Stimulated activated effector memory CD8-positive, alpha-beta T cell treated with anti-CD3 and anti-CD28 coated beads, Interleukin-12 subunit alpha, Interleukin-12 subunit beta, amount 100 ng/mL, for 72 hours (primary cell): ENCODE measurements around the gene RERGL.
"Not testable (repeated sequence)": the region's sequence is repeated elsewhere in the genome, so short reads cannot be mapped to it uniquely, and the experiment has no call there.

Source experiments
- ATAC-seq: fragments of 150-1000 bp; cut with Tn5 transposase; 2 replicates; pipeline ENCODE4 v1.10.0; 2021
- DNase-seq, 2 donors: peaks; one replicate each; pipeline ENCODE4 v3.0.0; 2021 to 2022; ENCODE audit warnings: low spot score in 2 of 2
- H3K27ac Mint-ChIP-seq: one replicate; pipeline ENCODE4 v1.8.0; 2022; ENCODE audit warnings: mild to moderate bottlenecking, mixed read lengths
- H3K36me3 Mint-ChIP-seq: one replicate; pipeline ENCODE4 v1.8.0; 2022; ENCODE audit warnings: mild to moderate bottlenecking, mixed read lengths
- H3K4me1 Mint-ChIP-seq: one replicate; pipeline ENCODE4 v1.8.0; 2022; ENCODE audit warnings: mixed read lengths
- H3K4me3 Mint-ChIP-seq: one replicate; pipeline ENCODE4 v1.8.0; 2022; ENCODE audit warnings: mild to moderate bottlenecking, mixed read lengths
- H3K9me3 Mint-ChIP-seq: one replicate; pipeline ENCODE4 v1.8.0; 2022; ENCODE audit warnings: mixed read lengths

Gene RERGL

DNA sequence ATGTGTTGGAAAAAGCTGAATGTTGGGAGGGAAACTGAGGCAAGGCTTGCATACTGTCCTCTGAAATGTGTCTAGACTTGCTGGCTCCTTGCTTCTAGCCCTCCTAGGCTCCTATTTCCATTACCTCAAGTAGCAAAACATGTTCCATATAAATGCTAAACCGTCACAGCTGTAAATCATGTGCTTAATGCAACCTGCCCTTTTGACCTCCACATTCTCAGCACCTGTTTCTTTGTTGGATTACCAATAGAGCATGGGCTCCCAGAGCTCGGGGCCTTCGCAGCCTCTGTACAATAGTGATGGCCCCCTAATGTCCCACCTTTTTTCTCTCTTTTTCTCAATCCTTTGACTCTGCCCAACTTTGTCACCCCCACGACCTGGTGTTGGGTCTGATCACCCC lies 23.3 kb downstream of the RERGL start:
- ATAC-seq (no peak), DNase-seq (no peak)
- Mint-ChIP-seq H3K27ac (no peak overlapping the region), H3K9me3 (peaks cover 12% of the 10 kb centered on the region), H3K4me1 (no peaks in the 10 kb centered on the region), H3K4me3 (no peak overlapping the region), H3K36me3 (no peaks in the 10 kb centered on the region)

DNA sequence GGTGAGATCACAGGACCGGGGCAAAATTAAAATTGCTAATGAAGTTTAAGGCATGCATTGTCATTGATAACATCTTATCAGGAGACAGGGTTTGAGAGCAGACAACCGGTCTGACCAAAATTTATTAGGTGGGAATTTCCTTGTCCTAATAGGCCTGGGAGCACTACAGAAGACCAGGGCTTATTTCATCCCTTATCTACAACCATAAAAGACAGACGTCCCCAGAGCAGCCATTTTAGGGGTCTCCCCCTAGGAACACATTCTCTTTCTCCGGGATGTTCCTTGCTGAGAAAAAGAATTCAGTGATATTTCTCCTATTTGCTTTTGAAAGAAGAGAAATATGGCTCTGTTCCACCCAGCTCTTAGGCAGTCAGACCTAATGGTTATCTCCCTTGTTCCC lies 27.1 kb downstream of the RERGL start:
- peaks cover 35% of the 10 kb centered on the region for H3K9me3 Mint-ChIP-seq
- H3K36me3 Mint-ChIP-seq, H3K4me1 Mint-ChIP-seq, H3K4me3 Mint-ChIP-seq, H3K27ac Mint-ChIP-seq, DNase-seq, ATAC-seq: not testable (repeated sequence)

GRCh38 chr12:18057051-18057450 lies 32.9 kb downstream of the RERGL start:
- no peak for DNase-seq
- peaks cover 34% of the 10 kb centered on the region for H3K9me3 Mint-ChIP-seq
- no peak for ATAC-seq
- no peaks in the 10 kb centered on the region for H3K36me3 Mint-ChIP-seq
- H3K4me1 Mint-ChIP-seq: no peaks in the 10 kb centered on the region
- no peak overlapping the region for H3K27ac Mint-ChIP-seq
- no peak overlapping the region for H3K4me3 Mint-ChIP-seq

DNA sequence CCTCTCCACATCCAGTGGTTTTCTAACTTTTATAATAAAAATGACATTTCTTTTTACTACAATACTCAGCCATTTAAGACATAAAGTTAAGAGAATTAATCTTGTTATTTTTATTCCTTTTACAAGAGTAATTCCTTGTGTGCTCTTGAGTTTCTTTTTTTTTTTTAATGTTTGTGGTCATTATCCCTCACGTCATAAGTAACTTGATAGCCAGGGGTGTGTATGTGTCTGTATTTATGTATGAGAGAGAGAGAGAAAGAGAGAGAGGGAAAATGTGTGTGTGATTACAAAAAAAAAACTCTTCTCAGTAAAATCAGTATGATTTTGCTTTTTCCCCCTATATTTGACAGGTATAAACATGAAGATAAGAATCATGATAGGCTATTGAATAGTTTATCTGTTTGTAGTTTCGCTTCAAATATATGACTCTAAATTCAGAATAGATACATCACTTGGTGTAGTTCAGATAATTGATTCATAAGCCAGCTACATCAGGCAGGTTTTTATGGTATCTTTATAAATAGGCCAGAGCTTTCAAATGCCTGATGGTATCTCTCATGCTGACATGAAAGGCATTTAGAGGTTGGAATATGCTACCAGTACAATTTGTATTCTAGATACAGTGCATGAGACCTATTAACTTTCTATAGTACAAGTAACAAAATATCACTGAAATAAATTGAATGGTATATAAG lies 34.9 kb downstream of the RERGL start:
- no peak for ATAC-seq
- H3K9me3 Mint-ChIP-seq: peaks cover 33% of the 10 kb centered on the region
- H3K27ac Mint-ChIP-seq: no peak overlapping the region
- DNase-seq: no peak
- H3K4me1 Mint-ChIP-seq: no peaks in the 10 kb centered on the region
- no peaks in the 10 kb centered on the region for H3K36me3 Mint-ChIP-seq
- no peak overlapping the region for H3K4me3 Mint-ChIP-seq

DNA sequence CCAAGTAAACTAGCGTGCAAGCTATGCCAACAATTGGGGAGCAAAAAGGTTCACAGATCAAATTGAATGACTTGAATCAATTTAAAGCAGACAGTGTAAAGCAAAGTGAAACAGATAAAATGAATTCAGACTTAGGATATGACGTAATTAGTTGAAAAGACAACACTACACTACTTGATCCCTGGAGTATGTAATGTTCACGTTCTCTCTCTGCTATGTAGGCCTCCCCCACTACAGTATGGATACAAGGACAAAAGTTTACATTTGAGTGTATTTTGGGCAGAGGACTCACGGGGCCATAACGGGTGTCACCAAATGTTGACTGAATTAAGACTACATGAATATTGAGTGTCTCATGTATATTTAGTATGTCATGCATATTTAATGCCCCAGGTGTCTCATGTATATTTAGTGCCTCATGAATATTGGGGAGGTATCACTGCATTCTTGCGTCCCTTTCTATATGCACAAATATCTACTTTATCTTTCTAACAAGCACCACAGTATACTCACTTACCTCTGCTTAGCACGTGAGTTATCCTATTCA lies 44.5 kb downstream of the RERGL start:
- DNase-seq (no peak), ATAC-seq (no peak)
- Mint-ChIP-seq H3K27ac (no peak overlapping the region), H3K9me3 (peaks cover 18% of the 10 kb centered on the region), H3K4me3 (no peak overlapping the region), H3K4me1 (no peaks in the 10 kb centered on the region), H3K36me3 (no peaks in the 10 kb centered on the region)

DNA sequence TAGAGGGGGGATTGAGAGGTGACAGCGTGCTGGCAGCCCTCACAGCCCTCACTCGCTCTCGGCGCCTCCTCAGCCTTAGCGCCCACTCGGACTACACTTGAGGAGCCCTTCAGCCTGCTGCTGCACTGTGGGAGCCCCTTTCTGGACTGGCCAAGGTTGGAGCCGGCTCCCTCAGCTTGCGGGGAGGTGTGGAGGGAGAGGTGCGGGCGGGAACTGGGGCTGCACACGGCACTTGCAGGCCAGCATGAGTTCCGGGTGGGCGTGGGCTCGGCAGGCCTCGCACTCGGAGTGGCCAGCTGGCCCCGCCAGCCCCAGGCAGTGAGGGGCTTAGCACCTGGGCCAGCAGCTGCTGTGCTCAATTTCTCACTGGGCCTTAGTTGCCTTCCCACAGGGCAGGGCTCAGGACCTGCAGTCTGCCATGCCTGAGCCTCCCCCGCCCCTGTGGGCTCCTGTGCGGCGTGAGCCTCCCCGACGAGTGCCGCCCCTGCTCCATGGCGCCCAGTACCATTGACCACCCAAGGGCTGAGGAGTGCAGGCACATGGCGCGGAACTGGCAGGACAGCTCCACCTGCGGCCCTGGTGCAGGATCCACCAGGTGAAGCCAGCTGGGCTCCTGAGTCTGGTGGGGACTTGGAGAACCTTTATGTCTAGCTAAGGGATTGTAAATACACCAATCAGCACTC lies 49.8 kb downstream of the RERGL start:
- H3K4me1 Mint-ChIP-seq, DNase-seq, H3K27ac Mint-ChIP-seq, ATAC-seq, H3K36me3 Mint-ChIP-seq, H3K4me3 Mint-ChIP-seq: not testable (repeated sequence)
- H3K9me3 Mint-ChIP-seq: peaks cover 29% of the 10 kb centered on the region
